Stimulated activated CD8-positive, alpha-beta memory T cell treated with anti-CD3 and anti-CD28 coated beads, Interleukin-7, amount 100 ng/mL, for 24 hours (primary cell): ENCODE data around the gene CYSRT1.
"Not testable (repeated sequence)": the region's sequence is repeated elsewhere in the genome, so short reads cannot be mapped to it uniquely, and the experiment has no call there.

ENCODE experiments used
- DNase-seq: peaks from one replicate; pipeline ENCODE4 v3.0.0-alpha.2; 2020; ENCODE audit warnings: low read depth

The CYSRT1 gene

DNA sequence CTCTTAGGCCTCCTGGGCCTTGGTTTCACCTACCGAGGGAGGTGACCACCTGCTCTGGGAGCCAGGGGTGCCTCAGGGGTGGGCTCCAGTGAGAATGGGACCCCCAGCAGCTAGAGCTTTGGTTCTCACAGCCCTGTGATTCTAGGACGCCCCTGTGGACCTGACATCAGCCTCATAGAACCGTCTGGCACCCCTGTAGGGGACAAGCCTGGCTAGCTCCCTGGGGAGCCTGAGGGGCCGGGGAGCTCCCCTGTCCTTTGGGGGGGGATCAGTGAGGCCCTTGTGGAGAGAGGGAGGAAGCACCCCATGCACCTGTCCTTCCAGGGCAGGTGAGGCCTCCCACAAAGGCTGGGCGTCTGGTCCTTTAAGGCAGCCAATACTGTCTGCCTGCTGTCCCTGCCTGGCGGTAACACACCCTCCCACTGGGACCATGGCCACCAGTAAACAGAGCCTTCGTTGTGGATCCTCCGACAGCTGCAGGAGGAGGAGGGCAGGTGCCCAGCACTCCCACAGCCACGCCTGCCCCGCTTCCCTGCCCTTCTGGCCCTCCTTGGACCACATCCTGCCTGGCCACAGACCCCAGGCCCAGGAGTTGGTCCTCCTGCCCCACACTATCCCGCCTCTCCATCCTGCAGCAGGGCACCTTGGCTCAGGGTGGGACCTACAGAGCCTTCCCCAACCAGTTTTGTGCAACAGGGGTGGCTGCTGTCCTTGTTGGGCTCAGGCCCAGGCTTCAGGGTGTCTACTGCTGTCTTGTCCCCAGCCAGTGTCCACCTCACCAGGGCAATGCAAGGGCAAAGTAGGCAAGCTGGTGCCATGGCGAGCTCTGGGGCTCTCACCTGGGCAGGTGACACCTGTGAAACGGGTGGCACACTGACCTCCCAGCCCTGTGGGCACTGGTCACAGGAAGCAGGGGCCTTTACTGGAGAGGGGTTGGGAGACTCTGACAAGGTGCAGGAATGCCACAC lies 13.1 kb downstream of the CYSRT1 start:
- no peak for DNase-seq

DNA sequence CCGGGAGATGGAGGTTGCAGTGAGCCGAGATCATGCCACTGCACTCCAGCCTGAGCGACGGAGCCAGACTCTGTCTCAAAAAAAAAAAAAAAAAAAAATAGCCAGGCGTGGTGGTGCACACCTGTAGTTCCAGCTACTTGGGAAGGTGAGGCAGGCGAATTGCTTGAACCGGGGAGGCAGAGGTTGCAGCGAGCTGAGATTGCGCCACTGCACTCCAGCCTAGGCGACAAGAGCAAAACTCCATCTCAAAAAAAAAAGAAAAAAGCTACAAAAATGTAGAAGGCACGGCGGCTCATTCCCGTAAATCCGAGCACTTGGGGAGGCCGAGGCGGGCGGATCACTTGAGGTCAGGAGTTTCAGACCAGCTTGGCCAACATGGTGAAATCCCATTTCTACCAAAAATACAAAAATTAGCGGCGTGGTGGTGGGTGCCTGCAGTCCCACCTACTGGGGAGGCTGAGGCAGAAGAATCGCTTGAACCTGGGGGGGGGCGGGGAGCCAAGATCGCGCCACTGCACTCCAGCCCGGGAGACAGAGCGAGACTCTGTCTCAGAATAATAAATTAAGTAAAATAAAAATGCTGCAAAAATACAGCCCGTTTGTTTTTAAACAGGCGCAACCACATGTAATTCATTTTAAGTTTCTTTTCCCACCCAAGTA lies 14.7 kb downstream of the CYSRT1 start:
- DNase-seq, result not testable (repeated sequence)

DNA sequence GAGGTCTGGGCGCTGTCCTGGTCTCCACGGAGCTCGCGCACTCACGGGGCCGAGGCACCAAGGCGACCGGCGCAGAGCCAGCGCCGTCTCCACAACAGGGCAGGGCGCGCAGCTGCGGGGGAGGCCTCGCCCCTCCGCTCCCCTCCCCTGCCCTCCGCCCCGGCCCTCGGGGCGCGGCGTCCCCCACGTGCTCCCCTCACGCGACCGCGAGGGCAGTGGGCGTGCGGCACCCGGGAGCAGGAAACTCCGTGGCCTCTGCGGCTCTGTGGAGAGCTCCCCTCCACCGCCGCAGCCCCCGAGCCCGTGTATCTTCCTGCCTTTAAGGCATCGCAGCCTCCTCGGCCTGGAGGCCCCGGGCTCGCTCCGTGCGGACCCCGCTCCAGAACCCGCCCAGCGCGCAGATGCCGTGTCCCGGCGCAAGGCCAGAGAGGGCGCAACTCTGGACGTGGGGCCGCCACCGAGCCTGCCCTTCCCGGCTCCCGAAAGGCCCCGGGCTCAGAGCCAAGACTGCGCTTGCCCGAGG lies 15.4 kb downstream of the CYSRT1 start:
- DNase-seq, result peak; percentile 33

DNA sequence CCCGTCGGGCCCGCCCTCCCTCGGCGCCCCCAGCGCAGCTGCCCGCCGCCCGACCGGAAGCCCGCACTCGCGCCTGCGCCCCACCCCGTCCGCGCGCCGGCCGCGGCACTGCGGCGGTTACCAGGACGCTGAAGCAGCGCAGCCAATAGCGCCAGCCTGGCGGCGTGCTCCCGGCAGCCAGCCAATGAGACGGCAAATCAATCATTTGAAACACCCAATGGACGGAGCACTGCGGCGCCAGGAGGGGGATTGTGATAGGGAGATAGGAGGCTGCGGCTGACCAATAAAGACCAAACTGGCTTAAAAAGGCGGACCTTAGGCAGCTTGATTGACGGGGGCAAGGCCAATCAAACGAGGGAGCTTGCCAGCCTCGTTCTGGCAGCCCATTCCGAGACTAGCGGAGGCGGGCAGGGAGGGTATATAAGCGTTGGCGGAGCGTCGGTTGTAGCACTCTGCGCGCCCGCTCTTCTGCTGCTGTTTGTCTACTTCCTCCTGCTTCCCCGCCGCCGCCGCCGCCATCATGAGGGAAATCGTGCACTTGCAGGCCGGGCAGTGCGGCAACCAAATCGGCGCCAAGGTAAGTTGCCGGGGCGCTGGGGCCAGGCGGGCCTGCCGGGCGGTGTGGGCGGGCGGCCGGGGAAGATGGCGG lies 16.0 kb downstream of the CYSRT1 start, which contains the start of gene TUBB4B:
TUBB4B (plus strand) TSS at position 447 of the 649 bp plus-strand sequence; CDS start at position 521, 74 bp downstream.
- DNase-seq, result peak; percentile 88

DNA sequence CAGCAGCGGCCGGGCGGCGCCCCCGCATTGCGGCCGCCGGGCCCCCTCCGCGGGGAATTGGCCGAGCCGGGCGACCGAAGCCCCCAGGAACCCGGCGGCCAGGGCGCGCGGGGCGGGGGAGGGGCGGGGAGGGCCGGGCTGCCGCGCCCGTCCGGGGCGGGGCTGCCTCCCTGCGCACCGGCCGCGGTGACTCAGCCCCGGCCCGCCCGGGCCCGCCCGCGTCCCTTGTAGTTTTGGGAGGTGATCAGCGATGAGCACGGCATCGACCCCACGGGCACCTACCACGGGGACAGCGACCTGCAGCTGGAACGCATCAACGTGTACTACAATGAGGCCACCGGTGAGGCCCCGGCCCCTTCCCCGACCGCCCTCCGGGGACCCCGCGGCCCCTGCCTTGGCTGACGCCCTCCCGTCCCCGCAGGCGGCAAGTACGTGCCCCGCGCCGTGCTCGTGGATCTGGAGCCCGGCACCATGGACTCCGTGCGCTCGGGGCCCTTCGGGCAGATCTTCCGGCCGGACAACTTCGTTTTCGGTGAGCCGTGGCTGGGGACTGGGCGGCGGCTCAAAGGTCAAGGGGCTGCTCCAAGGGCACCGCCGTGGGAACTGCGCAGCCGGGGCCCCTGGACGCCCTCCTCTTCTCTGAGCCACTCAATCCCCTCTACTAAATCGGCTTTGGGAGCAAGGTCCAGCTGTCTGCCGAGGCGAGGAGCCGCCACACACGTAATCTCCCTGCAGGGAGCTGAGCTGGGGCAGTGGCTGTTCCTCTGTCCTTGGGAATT lies 16.7 kb downstream of the CYSRT1 start:
- DNase-seq, result peak; percentile 37

DNA sequence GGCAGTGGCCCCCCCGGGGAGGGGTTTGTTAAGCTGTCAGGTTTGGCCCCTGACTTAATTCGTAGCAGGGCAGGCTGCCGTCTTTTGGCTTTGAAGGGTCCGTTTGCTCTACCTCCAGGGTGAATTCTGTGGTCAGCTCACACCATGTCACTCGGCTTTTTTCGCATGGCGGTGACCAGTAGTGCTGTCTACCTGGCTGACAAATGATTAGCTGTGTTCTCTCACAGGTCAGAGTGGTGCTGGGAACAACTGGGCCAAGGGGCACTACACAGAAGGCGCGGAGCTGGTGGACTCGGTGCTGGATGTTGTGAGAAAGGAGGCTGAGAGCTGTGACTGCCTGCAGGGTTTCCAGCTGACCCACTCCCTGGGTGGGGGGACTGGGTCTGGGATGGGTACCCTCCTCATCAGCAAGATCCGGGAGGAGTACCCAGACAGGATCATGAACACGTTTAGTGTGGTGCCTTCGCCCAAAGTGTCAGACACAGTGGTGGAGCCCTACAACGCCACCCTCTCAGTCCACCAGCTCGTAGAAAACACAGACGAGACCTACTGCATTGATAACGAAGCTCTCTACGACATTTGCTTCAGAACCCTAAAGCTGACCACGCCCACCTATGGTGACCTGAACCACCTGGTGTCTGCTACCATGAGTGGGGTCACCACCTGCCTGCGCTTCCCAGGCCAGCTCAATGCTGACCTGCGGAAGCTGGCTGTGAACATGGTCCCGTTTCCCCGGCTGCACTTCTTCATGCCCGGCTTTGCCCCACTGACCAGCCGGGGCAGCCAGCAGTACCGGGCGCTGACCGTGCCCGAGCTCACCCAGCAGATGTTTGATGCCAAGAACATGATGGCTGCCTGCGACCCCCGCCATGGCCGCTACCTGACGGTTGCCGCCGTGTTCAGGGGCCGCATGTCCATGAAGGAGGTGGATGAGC lies 17.6 kb downstream of the CYSRT1 start:
- DNase-seq, result no peak

DNA sequence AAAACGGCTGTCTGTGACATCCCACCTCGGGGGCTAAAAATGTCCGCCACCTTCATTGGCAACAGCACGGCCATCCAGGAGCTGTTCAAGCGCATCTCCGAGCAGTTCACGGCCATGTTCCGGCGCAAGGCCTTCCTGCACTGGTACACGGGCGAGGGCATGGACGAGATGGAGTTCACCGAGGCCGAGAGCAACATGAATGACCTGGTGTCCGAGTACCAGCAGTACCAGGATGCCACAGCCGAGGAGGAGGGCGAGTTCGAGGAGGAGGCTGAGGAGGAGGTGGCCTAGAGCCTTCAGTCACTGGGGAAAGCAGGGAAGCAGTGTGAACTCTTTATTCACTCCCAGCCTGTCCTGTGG lies 18.3 kb downstream of the CYSRT1 start:
- not testable (repeated sequence) for DNase-seq

DNA sequence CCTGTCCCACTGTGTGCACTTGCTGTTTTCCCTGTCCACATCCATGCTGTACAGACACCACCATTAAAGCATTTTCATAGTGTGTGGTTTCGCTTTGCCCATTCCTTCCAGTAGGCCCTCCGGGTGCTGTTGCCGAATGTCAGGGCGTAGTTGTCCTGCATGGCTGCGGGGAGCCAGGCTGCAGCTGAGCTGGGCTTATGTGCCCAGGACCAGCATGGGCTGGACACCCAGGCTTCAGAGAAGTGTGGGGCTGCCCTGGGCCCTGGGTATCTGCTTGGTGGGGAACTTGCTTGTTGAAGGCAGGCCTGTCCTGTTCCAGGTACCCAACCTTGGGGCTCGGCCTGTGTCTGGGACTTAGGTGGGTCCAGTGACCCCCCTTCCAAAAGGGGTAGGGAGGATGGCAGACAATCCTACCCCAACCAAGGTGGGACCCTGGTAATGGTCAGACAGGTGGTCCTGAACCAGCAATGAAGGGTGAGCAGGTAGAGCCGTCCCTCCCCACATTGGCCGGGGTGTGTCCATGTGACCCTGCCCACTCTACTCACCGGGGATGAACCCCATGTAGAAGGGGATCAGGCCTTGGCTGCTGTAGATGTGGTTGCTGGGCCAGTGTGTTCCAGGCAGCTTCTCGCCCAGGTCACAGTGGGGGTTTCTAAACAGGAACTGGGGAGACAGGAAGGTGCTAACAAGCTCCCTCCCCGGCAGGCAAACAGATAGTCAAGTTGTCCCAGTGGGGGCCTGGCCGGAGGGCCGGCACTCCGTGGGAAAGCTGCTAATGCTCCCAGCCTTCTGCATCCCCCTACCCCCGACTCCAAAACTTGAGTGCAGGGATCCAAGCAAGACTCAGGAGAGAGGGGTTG lies 18.9 kb downstream of the CYSRT1 start:
- DNase-seq, result no peak

DNA sequence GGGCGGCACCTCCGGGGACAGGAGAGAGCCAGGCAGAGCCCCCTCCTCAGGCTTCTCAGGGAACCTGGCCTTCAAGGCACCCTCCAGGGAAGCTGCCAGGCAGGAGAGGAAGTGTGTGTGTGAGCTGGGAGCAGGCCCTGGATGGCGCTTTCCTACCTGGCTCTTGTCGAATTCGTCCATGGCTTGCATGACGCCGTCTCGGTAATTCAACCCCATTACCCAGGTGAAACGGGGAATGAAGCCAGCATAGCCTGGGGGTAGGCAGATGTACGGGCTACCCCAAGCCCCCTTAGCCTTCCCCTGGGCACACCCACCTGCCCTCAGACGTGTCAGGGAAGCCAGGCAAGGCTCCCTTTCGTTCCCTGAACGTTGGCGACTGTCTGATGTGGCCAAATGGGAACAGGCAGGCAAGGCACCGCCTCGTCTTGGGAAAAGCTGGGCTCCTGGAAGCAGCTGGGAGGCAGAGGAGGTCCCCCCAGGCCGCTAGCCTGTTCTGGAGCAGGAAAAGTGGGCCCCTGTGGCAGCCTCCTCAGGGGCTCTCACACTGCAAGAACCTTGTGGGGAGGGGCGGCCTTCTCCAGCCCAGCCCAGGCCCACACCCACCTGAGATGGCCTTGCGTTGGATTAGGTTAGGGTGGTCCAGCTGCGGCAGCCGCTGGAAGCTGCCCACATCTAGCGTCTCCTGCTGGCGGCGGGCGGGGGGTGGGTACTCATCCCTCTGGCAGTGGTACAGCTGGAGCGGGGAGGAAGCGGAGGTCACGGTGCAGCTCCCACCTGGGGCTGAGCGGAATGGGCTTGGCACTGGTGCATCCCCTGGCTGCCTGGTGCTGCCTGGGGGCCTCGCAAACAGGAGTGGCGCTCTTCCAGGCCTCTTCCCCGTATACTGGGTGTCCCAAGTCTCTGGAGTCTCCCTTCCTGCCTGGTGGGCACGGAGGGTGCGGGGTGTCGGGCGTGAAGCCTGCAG lies 19.8 kb downstream of the CYSRT1 start:
- DNase-seq, result no peak

DNA sequence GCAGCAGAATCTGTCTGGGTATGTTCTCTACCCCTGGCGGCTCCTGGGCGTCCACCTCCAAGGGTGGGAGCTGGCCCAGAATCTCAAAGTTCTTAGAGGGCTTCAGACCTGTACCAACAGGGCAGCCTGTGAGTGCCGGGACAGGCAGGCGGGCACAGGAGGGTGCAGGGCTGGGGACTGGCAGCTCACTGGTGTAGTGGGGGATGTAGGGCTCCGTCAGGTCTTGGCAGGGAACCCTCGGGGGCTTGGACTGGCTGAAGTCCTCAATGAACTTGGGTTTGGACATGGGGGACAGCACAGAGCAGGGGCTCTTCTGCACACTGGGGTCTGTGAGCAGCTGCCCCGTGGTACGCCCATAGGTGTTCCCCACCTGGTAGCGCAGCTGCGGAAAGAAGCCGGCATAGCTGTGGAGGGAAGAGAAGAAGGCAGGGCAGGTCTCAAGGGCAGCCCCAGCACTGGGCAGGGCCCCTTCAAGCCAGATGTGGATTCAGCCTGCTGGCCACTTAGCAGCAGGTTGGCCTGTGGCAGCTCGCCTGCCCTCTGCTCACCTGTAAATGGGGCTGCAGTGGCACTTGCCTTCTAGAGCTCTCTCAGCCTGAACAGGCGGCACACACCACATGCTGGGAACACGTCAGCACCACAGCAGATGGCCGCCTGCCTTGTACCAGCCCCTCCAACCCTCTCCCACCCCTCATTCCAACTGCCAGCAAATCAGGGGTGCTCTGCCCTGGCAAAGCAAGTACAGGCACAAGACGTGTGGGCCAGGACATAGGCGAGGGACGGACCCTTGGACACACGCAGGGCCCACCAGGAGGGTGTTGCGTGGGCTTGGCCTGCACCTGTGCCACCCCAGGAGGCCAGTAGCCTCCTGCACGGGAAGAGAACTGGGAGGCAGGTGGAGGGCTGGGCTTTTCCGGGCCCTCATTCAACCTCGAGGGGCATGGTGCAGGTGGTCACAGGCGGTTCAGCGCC lies 20.8 kb downstream of the CYSRT1 start:
- DNase-seq, result no peak

DNA sequence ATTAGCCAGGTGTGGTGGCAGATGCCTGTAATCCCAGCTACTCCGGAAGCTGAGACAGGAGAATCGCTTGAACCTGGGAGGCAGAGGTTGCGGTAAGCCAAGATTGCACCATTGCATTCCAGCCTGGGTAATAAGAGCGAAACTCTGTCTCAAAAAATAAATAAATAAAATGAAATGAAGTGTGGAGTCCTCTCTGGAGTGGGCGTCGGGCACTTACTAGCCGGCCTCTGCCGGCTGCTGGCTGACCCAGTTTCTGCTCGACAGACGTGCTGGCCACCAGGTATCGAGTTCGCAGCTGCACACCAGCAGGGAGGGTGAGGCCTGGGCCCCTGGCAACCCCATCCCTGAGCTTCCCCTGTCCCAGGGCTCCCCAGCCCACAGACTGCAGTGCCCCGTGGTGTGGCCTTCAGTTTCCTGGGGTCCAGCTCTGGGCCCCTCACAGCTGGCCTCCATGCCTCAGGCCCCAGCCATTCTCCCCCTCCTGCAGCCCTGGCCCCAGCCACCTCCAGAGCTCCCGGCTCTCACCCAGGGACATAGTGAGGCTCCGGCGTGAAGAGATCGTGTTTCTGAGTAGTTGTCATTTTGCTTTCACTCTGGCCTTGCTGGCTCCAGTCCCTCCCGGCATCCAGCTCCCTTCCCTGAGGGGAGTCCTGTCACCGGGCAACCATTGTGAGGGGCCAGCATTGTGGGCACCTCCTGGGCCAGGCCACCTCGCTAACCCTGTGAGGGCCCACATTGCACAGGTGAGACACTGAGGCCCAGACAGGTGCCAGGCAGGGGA lies 22.4 kb downstream of the CYSRT1 start:
- DNase-seq, result no peak

DNA sequence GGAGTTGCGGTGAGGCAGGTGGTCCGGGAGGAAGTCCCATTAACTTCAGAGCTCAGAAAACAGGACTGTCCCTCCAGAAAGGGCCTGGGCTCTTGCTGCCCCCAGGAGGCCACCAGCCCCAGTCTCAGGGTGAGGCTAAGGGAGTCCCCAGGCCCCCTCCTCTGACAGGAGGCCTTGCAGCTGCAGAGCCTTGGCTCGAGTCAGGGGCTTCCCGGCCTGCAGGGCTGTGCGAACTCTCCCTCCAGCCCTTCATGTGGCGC lies 22.9 kb downstream of the CYSRT1 start:
- no peak for DNase-seq

DNA sequence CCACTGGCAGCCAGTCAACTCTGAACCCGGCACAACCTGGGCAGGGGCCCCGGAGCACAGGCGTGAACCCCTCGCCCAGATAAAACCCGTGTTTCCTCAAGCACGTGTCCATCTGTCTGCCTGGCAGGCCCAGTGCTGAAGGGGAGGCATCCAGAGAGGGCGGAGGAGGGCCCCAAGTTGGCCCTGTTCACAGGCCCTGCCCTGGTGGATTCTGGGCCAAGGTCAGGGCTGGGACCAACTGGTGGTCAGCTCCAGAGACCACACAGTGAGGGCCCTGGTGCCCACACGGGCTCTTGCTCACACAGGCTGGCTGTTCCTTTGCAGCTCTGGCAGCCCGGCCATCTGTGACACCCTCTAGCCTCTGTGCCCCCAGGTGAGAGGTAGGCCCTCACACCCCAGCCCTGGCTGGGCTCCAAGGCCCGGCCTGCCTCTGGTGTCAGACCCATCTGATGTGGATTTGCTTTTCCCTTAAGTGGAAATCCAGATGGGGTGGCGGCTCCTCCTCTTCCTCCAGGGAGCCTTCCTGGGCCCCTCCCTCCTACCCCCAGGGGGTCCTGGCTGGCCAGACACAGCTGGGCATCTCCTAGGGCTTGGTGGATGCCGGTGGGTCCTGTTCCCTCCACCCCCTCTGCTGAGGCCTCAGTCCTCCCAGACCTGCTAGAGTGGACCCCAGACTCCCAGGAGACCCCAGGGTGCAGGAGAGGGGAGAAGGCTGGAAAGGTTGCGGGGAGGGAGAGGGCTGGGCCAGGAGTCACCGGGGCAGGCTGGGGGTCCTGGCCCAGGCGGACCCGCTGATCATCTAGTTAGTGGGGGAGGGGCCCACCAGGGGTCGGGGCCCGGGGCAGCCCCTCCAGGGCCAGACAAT lies 25.6 kb downstream of the CYSRT1 start:
- DNase-seq, result no peak

DNA sequence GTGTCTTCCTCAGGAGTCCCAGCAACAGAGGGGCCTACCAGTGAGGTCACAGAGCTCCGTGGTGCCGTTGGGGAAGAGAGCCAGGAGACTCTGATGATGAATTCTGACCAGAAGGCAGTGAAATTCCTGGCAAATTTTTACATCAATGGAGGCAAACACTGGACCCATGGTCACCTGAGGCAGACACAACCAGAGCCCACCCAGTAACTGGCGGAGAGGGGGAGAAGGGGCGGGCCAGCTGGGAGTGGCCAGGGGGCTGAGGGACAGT lies 26.2 kb downstream of the CYSRT1 start, which contains the start of gene STPG3:
STPG3 (plus strand) TSS at position 93 of the 268 bp plus-strand sequence; CDS start at position 94, 1 bp downstream.
- no peak for DNase-seq

DNA sequence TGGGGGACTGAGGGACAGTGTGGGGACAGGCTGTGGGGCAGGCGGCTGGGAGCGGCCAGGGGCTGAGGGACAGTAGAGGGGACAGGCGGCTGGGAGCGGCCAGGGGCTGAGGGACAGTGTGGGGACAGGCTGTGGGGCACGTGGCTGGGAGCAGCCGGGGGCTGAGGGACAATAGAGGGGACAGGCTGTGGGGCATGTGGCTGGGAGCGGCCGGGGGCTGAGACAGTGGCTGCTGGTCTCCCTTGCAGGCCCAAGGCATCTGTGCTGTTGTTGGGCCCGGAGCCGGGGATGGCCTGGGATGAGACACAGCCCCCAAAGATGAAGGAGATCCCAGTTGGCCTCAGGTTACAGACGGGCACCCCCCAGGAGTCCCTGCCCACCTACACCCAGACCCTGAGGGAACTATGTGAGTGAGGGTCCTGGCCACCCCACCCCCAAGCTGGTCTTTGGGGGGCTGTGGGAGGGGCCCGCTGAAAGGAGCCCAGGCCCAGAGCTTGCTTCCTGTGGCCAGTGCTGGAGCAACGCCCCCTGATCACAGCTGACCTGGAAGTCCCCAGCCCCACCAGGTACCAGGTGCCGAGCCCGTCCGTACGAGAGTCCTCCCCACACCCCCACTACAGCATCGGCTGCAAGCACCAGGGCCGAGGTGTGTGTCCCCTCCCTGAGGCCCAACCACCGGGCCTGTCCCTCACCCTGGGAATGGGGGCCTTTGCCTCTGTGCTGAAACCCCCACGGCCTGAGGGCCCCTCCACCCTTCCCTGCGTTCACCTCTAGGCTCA lies 26.7 kb downstream of the CYSRT1 start:
- DNase-seq, result no peak
